Fibroblast of the conjunctiva (primary cell): ENCODE data around the gene ATXN3L.

Experiments
- DNase-seq: peaks from one replicate; pipeline ENCODE4 v3.0.0-alpha.2; 2010; ENCODE audit warnings: low read depth

Gene ATXN3L

DNA sequence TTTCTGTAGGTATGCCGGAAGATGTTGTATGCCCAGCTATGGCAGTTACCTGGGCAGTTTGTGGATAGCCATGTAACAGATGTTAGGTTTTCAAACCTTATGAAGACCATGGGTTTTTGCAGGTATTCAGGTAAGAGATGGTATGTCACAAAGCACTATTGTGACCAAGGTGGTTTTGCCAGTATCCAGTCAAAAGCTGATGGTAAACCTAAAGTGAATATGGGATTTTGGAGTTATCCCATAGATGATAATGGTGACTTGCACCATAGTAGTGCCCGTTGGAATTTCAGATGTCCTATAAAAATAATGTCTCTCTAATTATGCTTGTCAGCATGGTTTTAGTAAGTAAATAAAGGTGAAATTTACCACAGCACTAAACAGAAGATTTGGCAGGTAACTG, at the start of gene ATXN3L:
Gene ATXN3L, minus strand, starts transcription at position 101 of the 400 bp plus-strand sequence. CDS start 119 bp downstream, outside the sequence.
- no peak for DNase-seq

DNA sequence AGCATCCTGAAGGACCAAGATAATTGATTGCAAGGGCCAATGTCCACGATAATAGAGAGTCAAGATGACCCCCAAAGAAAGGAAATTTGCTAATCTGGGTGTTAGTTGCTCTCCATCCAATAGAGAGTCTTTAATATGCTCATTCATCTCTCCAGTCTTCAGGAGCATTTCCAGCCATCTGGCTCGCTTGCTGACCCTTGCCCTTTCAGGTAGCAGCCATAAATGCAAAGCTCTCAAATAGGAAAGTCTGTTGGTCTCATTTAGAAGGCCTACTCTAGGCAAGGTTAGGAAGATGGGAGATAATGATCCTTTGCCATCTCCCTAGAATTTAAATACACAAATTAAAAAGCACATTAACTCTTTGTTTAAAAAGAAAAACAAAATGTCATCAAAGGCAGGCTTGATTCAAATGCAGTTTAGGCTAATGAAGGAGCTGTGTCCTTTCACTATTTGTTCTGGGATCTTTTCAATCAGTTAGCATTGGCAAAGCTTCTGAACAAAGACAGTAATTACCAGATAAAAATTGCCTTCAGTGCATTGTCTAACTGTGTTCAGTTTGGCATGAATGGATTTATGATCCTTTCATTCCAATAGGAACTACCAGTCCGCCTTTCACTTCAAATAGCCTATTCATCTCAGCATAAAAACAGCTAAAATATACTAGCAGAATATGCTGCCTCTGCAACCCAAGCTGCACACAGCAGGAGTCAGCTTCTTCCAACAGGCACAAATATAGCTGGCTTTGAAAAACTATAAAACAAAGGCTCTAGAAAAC, 49.6 kb upstream of the ATXN3L start:
- DNase-seq = no peak

DNA sequence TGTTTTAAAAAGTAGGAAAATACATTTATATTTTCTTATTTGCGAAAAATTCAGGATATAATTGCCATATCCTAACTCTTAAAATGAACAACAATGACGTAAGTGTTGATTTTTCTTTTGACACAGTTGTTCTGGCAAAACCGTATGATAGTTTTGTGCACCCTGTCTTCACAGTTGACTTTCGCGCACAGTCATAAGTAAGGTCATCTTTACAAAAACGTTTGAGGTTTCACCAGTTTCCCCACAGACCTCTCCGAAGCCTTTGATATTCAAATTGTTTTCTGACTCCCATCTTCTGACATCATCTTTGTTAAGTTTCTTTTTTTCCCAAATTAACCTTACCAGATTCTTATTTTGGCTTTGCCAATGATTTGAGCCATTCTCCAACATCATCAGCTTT, 48.1 kb upstream of the ATXN3L start:
- DNase-seq = no peak

DNA sequence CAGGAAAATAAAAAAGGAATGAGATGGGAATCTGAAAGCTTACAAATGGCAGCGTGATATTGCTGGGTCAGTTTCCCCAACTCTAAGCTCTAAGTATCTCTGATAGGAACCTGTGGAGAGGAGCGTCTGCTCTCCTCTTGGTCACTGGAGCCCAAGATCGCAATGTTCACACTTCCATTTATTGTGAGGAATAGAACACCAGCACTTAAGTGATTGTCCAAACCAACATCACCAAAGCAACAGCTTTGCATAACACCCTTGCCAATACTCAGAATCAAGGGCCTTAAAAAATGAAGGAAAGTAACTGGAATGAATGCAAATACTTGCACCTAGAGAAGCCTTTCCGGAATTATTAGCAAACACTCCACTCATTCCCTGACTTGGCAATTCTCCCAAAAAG, 46.8 kb upstream of the ATXN3L start:
- DNase-seq = no peak

DNA sequence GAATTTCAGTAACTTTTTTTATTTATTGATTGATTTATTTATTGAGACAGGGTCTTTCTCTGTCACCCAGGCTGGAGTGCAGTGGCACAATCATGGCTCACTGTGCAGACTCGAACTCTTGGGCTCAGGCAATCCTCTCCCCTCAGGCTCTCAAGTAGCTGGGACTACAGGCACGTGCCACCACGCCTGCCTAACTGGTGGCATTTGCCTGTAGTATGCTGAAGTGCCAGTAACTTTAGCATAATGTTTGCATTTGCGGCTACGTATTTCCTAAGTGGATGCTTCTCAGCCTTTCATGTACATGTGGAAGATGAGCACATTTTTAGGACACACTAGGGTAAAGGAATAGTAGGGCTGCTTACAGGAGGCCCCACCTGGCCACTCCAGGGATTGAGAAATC, 45.3 kb upstream of the ATXN3L start:
- DNase-seq = no peak

DNA sequence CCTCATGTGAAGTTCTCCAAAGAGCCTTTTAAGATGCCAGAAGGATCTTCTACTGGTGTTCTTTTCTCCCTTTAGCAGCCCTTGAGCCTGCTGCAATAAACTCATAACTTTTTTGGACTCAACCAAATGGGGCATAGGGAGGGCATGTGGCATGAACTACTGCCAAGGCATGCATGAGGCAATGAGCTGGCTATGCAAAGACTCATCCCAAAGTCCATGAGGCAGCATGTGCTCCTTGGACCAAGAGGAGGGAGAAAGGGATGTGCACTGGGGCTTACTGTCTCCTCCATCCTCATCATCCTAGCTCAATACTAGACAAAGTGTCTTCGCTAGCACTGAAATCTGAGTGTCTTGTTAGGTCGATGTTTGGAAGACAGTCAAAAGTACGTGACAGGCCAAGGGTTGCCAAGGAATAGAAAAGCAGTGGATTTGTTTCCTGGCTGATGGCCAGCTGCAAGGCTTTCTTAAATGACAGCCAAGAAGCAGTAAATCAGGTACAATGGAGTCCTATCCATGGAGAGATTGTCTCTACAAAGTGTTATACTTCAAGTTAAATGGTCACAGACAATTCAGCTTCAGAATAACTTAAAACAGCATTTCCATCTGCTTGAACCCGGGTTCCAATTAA, 44.5 kb upstream of the ATXN3L start:
- no peak for DNase-seq

DNA sequence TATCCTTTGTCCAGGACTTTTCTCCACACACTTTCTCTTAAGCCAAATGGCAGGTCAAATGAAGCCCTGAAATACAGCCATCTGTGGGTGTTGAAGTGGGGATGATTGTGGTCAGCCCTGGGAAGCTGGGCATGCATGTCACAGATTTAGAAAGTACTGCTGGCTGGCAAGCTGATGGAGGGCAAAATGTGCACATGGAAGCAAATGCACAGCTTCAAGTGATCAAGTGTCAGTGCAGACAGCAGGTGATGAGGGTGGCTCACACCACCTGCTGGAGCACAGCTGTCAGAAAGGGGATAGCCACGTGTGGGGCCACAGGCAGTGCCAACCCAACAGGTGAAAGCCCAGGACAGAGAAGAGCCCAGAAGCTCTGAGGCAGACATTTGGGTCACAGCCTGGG, 40.3 kb upstream of the ATXN3L start:
- DNase-seq = no peak

DNA sequence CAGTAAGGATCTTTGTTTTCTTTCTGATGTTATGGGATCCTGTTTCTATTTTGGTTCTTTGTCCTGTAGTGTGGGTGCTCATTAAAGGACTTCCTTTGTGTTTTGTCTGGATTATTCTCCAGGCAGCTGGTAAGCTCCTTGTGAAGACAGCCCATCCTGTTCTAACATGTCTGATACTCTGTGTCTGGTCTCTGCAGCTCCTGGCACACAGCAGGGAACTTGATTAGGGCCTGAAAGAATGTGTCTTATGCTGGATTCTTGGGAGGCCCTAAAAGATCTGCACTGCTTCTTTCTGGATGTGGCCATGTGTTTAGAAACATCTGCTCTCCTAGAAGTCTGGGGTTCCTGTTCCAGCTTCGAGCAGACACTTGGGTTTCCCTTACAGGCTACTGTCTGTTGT, 38.1 kb upstream of the ATXN3L start:
- DNase-seq = no peak

DNA sequence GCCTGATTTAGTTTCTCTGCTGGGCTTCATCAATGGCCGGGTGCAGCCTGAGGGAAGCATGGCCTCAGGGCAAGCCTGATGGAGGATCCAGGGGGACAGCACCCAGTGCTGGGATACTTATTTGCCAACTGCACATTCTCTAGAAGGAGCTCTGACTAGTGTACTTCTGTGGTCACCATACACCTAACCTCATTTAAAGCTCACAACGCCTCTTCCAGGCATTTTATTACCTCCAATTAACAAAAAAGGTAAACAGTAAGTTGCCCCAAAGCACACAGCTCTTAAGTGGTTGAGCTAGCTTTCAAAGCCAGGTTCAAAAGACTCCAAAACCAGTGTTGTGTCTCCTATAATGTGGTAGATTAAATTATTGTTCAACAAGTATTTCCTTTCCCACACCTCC, 26.8 kb upstream of the ATXN3L start:
- no peak for DNase-seq

DNA sequence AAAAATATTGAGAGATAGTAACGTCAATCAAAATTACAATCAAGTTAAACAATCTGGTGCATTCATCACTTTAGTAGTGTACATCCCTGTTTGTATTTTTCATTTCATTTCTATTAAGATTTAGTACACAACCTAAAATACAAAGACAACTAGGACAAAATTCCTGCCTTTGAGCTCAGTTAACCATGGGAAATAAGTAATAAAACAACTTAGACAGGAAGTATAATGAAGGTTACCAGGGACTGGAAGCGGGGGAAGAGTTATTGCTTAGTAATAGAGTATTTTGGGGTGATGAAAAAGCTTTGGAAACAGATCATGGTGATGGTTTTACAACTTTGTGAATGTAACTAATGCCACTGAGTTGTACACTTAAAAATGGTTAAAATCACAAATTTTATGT, 25.6 kb upstream of the ATXN3L start:
- no peak for DNase-seq

DNA sequence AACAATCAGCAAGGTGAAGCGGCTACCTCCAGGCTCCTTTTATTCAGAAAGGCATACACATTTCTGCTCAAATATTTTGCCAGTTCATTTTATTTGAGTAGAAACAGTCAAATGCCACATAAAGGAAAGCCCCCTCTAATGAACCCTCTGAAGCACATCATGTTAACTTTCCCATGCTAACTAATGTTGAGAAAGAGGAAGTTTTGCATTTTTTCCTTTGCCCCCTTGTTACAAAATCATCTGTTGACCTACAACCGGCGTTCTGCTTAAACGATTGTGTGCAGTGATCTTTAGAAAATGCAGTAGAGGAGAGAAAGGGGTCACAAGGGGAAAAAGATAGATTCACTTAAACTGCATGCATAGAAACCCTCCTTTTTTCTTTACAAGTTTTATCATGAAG, 25.2 kb upstream of the ATXN3L start:
- DNase-seq = no peak

DNA sequence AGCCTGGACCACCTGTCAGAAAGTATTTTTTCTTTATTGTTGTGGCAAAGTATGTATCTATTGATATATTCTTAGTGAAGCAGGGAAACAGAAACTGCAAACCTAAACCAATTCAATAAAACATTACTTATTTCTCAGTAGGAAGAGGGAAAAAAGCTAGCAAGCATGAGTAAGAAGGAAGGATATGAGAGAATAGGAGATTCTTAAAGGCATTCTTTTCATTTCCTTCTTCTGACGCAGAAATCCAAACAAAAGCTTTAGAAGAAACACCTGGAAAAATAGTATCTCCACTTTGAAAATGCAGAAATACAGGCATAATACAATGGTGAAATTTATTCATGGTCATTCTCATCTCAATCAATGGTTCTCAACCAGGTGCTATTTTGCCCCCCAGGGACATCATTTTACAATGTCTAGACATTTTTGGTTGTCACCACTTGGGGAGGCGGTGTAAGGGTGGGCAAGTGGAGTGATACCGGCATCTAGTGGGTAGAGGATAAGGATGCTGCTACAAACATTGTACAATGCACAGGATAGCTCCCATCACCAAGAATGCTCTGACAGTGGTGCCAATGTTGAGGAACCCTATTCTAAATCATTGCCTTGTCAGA, 21.7 kb upstream of the ATXN3L start:
- DNase-seq = no peak

DNA sequence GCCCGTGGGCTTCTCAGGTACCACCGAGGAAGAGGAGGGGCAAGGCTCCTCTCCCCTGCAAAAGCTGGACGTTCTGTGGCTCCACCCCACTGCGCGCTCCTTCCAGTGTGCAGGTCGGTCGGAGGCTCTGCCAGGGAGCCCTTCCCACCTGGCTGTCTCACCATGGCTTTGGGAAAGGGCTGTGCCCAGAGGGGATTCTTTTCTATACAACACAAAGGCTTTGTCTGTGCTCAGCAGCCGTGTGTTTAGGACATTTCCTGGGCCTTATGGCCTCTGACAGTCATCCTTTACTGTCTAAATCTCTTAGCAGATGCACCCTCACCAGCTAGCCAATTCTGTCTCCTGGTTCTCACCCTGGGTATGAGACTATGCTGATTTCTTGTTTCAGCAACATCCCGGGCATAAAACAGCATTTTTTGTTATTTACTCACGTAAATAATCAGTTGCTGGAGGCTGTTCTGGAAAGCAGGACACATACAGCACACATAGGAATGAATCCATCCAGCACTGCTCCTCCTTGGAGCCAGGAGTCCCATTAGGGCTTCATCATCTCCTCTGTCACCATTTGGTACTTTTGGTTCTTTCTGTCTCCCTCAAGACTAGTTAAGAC, 20.4 kb upstream of the ATXN3L start:
- DNase-seq = no peak

DNA sequence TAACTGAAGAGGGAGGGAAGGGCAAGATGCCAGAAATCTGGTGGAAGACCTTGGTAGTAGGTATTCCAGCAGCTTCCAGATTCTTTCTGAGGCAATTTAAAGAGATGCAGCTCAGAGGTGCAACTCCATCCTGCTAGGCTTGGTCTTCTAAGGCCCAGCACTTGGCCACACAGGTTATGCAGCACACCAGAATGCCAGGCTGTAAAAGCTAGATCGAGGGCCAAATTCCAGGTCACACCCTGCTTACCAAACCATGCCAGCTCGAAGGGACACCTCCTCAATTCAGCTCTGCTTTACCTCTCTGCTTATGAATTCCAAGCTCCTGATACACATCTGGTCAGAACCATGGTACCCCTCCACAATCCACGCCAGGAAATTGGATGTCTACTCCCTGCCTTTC, 19.8 kb upstream of the ATXN3L start:
- no peak for DNase-seq

DNA sequence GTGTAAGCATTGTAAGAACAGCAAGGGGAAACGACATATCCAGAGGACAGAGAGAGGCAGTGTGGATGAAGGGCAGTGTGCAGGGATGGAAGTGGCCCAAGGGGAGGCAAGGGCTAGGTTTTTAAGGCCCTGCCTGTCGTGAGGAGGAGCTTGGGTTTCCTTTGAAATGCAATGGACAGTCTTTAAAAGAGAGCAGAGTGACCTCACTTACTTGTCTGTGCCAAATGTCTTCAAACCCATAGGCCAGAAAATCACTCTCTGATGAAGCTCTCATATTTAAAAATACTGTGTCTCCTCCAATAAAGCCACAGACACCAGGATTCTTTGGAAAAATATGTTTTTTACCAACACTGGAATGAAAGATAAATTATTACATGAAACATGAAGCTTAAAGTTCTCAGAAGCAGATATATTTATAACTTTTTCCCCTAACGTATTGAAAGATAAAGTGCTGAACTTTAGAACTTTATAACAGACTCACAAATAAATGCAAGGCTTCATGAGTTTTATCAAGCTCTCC, 19.2 kb upstream of the ATXN3L start:
- no peak for DNase-seq

DNA sequence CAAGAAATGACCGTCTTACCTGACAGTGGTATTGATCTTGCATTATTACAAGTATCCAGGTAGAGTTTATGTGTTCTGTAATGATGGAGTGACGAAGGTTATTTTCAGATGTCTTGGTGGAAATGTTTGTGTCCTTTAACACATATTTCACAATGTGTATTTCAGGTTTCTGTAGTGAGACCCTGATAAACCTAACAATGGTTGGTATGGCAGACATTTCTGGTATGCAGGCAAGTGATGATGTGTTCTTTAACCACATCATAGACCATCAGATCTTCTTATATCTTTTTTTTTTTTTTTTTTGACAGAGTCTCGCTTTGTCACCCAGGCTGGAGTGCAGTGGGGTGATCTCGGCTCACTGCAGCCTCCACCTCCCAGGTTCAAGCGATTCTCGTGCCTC, 14.6 kb upstream of the ATXN3L start:
- no peak for DNase-seq

DNA sequence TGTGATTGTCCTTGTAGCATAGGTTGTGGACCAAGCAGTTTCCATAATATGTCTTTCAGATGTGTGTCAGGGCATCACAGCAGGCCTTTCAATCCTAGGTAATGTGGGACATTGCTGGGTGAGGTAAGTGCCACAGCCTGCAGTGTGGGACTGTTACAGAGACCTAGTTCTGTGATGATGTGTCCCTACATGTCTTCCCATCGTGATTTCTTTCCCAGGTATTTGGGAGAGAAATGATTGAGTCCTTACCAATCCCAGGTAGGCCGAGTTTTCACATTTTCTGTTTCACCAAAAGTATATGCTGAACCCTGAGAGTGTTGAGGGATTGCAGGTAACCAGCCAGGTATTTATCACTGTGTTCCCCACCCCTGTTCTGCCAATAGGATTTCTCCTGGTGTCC, 10.6 kb upstream of the ATXN3L start:
- no peak for DNase-seq

DNA sequence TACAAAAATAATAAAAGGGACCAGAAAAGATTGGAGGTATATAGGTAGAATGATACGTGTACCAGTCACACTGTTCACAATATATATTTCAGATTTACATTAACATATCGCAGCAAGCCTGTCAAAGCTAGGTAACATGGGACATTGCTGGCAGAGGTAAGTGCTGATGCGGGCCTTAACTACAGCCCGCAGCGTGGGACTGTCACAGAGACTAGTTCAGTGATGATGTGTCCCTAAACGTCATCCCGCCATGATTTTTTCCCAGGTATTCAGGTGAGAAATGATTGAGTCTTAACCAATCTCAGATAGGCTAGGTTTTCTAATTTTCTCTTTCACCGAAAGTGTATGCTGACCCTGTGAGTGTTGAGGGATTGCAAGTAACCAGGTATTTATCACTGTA, 7.8 kb upstream of the ATXN3L start:
- DNase-seq = no peak

DNA sequence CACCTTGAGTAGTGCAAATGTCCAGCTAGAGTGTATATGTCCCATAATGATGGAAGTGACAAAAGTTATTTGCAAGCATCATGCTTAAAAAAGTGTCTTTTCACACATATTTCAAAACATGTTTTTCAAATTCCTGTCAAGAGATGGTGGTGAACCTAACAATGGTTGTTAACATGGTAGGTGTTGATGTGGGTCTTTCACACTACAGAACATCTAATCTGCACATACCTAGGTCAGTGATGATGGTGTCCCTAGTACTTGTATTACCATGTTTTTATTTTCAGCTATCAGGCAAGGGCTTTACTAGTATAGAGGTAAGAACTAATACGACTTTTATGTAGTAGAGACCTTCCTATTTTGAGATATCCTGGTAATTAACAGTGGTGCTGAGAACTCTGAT, 3.4 kb upstream of the ATXN3L start:
- no peak for DNase-seq

DNA sequence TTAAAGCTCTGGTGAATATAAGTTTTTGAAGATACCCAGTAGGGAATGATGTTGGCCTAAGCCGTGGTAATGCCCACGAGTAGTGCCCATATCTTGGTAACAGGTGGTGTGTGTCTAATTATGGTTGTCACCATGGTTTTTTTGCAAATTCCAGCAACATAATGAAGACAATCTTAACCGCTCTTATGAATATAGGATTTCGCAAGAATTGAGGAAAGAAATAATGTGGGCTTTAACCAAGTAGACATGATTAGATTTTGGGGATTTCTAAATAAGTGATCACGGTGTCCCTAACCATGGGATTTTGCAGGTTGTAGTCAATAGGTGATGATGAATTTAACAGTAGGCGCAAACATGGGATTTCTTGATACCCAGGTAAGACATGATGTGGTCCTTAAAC, 2.5 kb downstream of the ATXN3L start:
- DNase-seq = no peak

DNA sequence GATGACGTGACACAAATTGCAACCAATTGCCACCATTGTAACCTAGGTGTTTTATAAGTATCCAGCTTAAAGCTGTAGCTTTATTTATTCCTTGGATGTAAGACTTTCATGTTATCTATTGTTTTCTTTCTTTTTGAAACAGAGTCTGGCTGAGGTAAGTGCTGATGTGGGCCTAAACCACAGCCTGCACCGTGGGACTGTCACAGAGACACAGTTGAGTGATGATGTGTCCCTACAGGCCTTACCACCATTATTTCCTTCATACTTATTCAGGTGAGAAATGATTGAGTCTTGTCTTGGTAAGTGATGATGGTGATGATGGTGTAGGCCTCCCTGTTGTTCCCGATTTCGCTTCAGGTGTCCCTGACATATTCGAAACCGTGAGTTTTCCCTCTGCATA, 8.3 kb downstream of the ATXN3L start:
- no peak for DNase-seq

DNA sequence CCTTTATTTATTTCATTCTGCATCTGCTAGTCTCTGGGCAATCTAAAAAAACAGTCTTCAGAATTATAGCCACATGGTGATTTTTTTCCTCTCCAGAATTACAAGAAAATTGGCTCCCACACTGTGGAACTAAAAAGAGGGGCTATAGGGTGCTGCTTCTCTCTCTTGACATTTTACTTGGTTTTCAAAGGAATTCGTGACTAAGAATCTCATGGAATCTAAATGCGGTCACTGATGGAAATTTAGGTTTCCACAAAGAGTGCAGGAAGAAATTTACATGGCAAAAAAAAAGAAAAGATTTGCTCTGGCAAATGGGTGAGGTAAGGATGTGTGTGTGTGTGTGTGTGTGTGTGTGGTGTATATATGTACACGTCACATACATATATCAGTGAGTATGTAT, 10.2 kb downstream of the ATXN3L start:
- DNase-seq = no peak

DNA sequence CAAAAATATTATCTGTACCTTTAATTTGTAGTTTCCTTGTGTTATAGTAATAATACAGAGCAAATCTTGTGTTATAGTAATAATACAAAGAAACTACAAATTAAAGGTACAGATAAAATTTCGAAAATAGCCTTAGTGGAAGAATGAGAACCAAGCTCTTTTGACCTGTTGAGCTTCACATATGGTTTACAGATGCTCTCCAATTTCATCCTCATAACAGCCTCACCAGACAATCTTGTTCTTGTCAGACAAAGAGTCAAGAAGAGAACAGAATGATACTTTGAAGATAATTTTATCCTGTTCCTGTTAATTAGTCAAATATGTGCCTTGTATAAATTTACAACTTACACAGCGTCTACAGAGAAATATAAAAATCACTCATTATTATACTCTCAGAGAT, 12.8 kb downstream of the ATXN3L start:
- peak; percentile 6 for DNase-seq
